ENCODE results near the gene GDI1.

DNA sequence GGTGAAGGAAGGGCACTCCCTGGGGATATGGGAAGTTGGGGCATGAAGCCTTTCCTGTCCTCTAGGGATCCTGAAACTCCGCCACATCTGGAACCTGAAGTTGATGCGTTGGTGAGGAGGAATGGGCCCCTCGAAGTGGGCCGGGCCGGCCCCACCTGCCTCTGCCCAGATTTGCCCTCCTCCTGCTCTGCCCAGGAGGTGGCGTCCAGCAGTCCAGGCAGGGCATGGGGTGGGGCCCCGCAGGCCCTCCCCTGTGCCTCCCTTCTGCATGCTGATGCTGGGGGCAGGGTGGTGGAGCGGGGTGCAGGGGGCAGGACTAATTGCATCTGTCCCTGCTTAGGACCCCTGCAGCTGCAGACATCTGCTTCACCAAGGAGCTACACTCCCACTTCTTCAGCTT is 23.8 kb upstream of the GDI1 start:
- TF ChIP-seq, protein P1, sequence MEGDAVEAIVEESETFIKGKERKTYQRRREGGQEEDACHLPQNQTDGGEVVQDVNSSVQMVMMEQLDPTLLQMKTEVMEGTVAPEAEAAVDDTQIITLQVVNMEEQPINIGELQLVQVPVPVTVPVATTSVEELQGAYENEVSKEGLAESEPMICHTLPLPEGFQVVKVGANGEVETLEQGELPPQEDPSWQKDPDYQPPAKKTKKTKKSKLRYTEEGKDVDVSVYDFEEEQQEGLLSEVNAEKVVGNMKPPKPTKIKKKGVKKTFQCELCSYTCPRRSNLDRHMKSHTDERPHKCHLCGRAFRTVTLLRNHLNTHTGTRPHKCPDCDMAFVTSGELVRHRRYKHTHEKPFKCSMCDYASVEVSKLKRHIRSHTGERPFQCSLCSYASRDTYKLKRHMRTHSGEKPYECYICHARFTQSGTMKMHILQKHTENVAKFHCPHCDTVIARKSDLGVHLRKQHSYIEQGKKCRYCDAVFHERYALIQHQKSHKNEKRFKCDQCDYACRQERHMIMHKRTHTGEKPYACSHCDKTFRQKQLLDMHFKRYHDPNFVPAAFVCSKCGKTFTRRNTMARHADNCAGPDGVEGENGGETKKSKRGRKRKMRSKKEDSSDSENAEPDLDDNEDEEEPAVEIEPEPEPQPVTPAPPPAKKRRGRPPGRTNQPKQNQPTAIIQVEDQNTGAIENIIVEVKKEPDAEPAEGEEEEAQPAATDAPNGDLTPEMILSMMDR (IDR thresholded peaks at IDR 0.05): no peak
- TF ChIP-seq TEAD4 (IDR thresholded peaks at IDR 0.05; ENCODE audit: borderline replicate concordance, insufficient read depth): no peak
- TF ChIP-seq FOXJ3 (CRISPR knock-in tag; IDR thresholded peaks at IDR 0.05): no peak
- TF ChIP-seq GABPA (IDR thresholded peaks at IDR 0.05; ENCODE audit: low read depth): no peak
- no peak for TF ChIP-seq MEF2A (IDR thresholded peaks at IDR 0.05; ENCODE audit: borderline replicate concordance, low read depth)
- TF ChIP-seq RCOR1 (IDR thresholded peaks at IDR 0.05; ENCODE audit: low read length): no peak
- TF ChIP-seq, protein P2, sequence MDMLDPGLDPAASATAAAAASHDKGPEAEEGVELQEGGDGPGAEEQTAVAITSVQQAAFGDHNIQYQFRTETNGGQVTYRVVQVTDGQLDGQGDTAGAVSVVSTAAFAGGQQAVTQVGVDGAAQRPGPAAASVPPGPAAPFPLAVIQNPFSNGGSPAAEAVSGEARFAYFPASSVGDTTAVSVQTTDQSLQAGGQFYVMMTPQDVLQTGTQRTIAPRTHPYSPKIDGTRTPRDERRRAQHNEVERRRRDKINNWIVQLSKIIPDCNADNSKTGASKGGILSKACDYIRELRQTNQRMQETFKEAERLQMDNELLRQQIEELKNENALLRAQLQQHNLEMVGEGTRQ (IDR thresholded peaks at IDR 0.05; ENCODE audit: borderline replicate concordance, low read depth, low read length): no peak
- TF ChIP-seq GATA2 (CRISPR knock-in tag; IDR thresholded peaks at IDR 0.05): no peak
- no peak for TF ChIP-seq POLR2AphosphoS5 (IDR thresholded peaks at IDR 0.05; ENCODE audit: low read depth, low read length)
